Suprapubic skin (tissue), 4 donors: ENCODE data around the gene TPI1. TPM values are rescaled to one million over a fixed set of nuclear protein-coding genes. Genes with fewer than 3 reads are reported as not detected.

Experiments used
- DNase-seq, 2 donors: peaks; one replicate each; pipeline ENCODE4 v3.0.0-alpha.2; 2019; ENCODE audit warnings: low spot score in 2 of 2
- H3K27ac ChIP-seq: fragments of 200-600 bp; sonication (generic); one replicate; pipeline ENCODE4 v1.5.1; 2019
- H3K27me3 ChIP-seq: fragments of 200-600 bp; sonication (generic); one replicate; pipeline ENCODE4 v1.5.1; 2019
- H3K36me3 ChIP-seq: fragments of 200-600 bp; sonication (generic); one replicate; pipeline ENCODE4 v1.5.1; 2019
- H3K4me1 ChIP-seq: fragments of 200-600 bp; sonication (generic); one replicate; pipeline ENCODE4 v1.5.1; 2019
- H3K4me3 ChIP-seq: fragments of 200-600 bp; sonication (generic); one replicate; pipeline ENCODE4 v1.5.1; 2019; ENCODE audit warnings: mild to moderate bottlenecking
- H3K9me3 ChIP-seq: fragments of 200-600 bp; sonication (generic); one replicate; pipeline ENCODE4 v1.5.1; 2019
- EP300 ChIP-seq: sonication (generic); formaldehyde crosslinking; IDR thresholded peaks from one replicate; pipeline ENCODE4 v1.6.1; 2017; ENCODE audit warnings: antibody characterized with exemption
- POLR2A ChIP-seq, 2 donors: fragments of 450-650 bp; IDR thresholded peaks; one replicate each; pipeline ENCODE4 v1.6.1; 2017; ENCODE audit warnings: antibody characterized with exemption in 2 of 2, mild to moderate bottlenecking in 2 of 2, moderate library complexity in 2 of 2
- POLR2AphosphoS5 ChIP-seq, 3 donors: sonication (generic); formaldehyde crosslinking; IDR thresholded peaks; one replicate each; pipeline ENCODE4 v1.6.1; 2017; ENCODE audit warnings: antibody characterized with exemption in 3 of 3
- WGBS: methylation state at CpG from one replicate; pipeline ENCODE4 v1.1.5; 2018; 5-methylcytosine and 5-hydroxymethylcytosine counted together
- total RNA-seq, 4 donors: library from RNA; depleted of rRNA; stranded (reverse); fragments of >200 nt; gene quantifications; one replicate each; pipeline ENCODE4 v1.1.0, GENCODE V29; 2016
- TF ChIP-seq, protein P1 (sequence below), 2 donors: fragments of 200-600 bp in 1 of 2; fragments of 450-650 bp in 1 of 2; sonication (generic) in 1 of 2; IDR thresholded peaks; one replicate each; pipeline ENCODE4 v1.5.1; 2016 to 2019; ENCODE audit warnings: antibody characterized with exemption in 2 of 2, mild to moderate bottlenecking in 1 of 2, moderate library complexity in 1 of 2

The TPI1 gene
- total RNA-seq, 4 donors from 2014 or later = 185 to 498 (median 405) TPM

DNA sequence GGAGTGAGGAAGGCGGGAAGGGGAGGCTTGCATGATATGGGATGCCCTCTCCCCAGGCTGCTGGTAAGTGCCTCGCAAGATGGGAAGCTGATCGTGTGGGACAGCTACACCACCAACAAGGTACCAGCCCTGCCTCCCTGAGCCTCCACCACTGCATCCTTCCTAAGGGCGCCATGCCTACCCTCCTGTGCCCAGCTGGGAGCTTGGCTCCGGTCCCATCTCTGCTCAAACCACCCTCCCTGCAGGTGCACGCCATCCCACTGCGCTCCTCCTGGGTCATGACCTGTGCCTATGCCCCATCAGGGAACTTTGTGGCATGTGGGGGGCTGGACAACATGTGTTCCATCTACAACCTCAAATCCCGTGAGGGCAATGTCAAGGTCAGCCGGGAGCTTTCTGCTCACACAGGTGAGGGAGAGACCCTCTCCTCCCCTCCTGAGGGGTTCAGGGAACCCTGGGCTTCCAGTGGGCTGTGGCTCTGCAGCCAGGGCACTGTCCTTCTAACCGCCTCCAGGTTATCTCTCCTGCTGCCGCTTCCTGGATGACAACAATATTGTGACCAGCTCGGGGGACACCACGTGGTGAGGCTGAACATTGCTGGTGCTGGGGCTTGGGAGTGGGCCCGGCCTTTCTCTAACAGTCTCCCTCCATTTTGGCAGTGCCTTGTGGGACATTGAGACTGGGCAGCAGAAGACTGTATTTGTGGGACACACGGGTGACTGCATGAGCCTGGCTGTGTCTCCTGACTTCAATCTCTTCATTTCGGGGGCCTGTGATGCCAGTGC is 24.0 kb upstream of the TPI1 start:
- Histone ChIP-seq H3K27ac (no peak overlapping the region), H3K27me3 (no peaks in the 10 kb centered on the region), H3K4me3 (no peak overlapping the region), H3K9me3 (no peaks in the 10 kb centered on the region), H3K36me3 (peaks cover 62% of the 10 kb centered on the region), H3K4me1 (no peaks in the 10 kb centered on the region)
- TF ChIP-seq EP300 (no peak), POLR2AphosphoS5 (IDR thresholded peaks at IDR 0.05) (no peak), POLR2A (IDR thresholded peaks at IDR 0.05) (no peak)
- TF ChIP-seq, protein P1, sequence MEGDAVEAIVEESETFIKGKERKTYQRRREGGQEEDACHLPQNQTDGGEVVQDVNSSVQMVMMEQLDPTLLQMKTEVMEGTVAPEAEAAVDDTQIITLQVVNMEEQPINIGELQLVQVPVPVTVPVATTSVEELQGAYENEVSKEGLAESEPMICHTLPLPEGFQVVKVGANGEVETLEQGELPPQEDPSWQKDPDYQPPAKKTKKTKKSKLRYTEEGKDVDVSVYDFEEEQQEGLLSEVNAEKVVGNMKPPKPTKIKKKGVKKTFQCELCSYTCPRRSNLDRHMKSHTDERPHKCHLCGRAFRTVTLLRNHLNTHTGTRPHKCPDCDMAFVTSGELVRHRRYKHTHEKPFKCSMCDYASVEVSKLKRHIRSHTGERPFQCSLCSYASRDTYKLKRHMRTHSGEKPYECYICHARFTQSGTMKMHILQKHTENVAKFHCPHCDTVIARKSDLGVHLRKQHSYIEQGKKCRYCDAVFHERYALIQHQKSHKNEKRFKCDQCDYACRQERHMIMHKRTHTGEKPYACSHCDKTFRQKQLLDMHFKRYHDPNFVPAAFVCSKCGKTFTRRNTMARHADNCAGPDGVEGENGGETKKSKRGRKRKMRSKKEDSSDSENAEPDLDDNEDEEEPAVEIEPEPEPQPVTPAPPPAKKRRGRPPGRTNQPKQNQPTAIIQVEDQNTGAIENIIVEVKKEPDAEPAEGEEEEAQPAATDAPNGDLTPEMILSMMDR (IDR thresholded peaks at IDR 0.05) = no peak
- no peak for DNase-seq
- WGBS = 64% methylated on average over 15 of the region's 16 CpGs

DNA sequence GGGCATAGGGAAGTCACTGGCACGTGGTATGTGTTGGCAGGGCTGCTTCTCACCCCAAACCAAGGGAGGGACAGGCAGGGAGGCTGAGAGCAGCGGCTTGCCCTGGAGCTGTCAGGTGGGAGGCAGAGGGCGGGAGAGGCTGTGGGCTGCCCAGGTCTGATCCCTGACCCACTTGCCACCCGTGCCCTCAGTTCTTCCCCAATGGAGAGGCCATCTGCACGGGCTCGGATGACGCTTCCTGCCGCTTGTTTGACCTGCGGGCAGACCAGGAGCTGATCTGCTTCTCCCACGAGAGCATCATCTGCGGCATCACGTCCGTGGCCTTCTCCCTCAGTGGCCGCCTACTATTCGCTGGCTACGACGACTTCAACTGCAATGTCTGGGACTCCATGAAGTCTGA is 21.9 kb upstream of the TPI1 start:
- Histone ChIP-seq H3K27me3 (no peaks in the 10 kb centered on the region), H3K4me1 (peaks cover under 1% of the 10 kb centered on the region), H3K36me3 (peaks cover 48% of the 10 kb centered on the region), H3K27ac (no peak overlapping the region), H3K9me3 (no peaks in the 10 kb centered on the region), H3K4me3 (no peak overlapping the region)
- DNase-seq = no peak
- 91% methylated on average over 15 of the region's 17 CpGs for WGBS
- TF ChIP-seq POLR2A (IDR thresholded peaks at IDR 0.05) (no peak), POLR2AphosphoS5 (IDR thresholded peaks at IDR 0.05) (no peak), EP300 (no peak)
- TF ChIP-seq, protein P1 (IDR thresholded peaks at IDR 0.05) = no peak

DNA sequence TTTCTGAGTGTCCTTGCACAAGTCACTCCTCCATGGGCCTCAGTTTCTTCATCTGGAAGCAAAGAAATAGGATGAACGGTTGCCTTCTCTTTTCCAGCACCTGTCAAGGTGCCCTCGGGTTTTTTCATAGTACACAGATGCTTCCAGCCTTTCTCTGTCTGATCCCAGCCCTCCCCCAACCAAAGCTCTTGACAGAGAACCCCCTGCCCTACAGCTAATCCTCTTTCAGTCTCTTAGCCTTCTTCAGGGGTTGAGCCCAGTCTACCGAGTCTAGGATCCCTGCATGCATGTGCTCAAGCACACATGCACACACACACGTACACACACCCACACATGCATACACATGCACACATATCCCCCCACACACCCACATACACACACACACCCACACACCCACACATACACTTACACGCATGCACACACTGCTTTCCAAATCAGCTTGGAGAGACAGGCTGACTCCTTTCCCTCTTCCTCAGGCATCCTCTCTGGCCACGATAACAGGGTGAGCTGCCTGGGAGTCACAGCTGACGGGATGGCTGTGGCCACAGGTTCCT is 20.9 kb upstream of the TPI1 start:
- Histone ChIP-seq H3K4me1 (peaks cover 7% of the 10 kb centered on the region), H3K4me3 (no peak overlapping the region), H3K9me3 (no peaks in the 10 kb centered on the region), H3K27ac (no peak overlapping the region), H3K27me3 (no peaks in the 10 kb centered on the region), H3K36me3 (peaks cover 48% of the 10 kb centered on the region)
- no peak for DNase-seq
- WGBS = 83% methylated on average over 7 of the region's 7 CpGs
- no peak for TF ChIP-seq EP300
- TF ChIP-seq, protein P1 (IDR thresholded peaks at IDR 0.05) = no peak
- TF ChIP-seq POLR2A (IDR thresholded peaks at IDR 0.05) = no peak
- TF ChIP-seq POLR2AphosphoS5 (IDR thresholded peaks at IDR 0.05) = no peak

DNA sequence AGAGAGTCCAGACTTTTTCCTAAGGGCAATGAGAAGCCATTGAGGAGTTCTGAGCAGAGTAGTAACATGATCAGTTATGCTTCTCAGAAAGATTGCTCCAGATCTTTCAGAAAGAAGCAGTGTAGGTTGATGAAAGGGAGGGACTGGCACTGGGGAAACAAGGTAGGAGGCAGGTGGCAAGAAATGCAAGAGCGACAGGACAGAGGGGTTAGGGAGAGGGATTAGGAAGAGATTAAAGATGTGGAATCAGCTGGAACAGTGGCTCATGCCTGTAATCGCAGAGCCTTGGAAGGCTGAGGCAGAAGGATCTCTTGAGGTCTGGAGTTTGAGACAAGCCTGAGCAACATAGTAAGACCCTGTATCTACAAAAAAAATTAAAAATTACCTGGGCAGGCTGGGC is 19.7 kb upstream of the TPI1 start:
- Histone ChIP-seq H3K4me1 (peaks cover 9% of the 10 kb centered on the region), H3K4me3 (no peak overlapping the region), H3K9me3 (no peaks in the 10 kb centered on the region), H3K27ac (no peak overlapping the region), H3K36me3 (peaks cover 48% of the 10 kb centered on the region), H3K27me3 (no peaks in the 10 kb centered on the region)
- no peak for DNase-seq
- WGBS = 86% methylated on average over 2 of the region's 2 CpGs
- TF ChIP-seq POLR2A (IDR thresholded peaks at IDR 0.05) (no peak), POLR2AphosphoS5 (IDR thresholded peaks at IDR 0.05) (no peak), EP300 (no peak)
- TF ChIP-seq, protein P1 (IDR thresholded peaks at IDR 0.05) = no peak

DNA sequence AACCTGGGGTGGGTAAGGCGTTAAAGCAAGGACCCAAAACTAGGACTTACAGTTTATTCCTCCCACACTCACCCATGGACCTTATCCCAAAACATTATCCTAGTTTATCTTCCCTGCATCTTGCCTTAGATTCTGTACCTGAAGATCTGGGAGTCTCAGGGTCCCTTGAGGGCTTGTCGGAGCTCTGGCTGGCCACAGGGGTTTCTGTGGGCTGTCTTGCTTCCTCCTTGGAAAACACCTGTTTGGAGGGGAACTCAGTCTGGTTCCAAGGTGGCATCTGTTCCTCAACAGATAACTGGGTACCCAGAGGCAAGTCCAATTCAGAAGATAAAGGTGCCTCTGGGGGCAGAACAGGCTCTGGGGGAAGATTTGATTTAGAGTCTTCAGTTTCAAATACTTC is 17.9 kb upstream of the TPI1 start:
- Histone ChIP-seq H3K4me1 (peaks cover 24% of the 10 kb centered on the region), H3K27me3 (no peaks in the 10 kb centered on the region), H3K27ac (no peak overlapping the region), H3K4me3 (no peak overlapping the region), H3K9me3 (no peaks in the 10 kb centered on the region), H3K36me3 (peaks cover 36% of the 10 kb centered on the region)
- no peak for DNase-seq
- WGBS = 91% methylated on average over 2 of the region's 2 CpGs
- TF ChIP-seq POLR2AphosphoS5 (IDR thresholded peaks at IDR 0.05) (no peak), EP300 (no peak), POLR2A (IDR thresholded peaks at IDR 0.05) (no peak)
- TF ChIP-seq, protein P1 (IDR thresholded peaks at IDR 0.05) = no peak
